HAP-1 (cell line): ENCODE results near the gene ZEB1.
"Not testable (repeated sequence)": the region's sequence is repeated elsewhere in the genome, so short reads cannot be mapped to it uniquely, and the experiment has no call there.

ENCODE experiments used
- DNase-seq, 2 experiments: peaks; one replicate each; pipeline ENCODE4 v3.0.0-alpha.2; 2016 to 2020; ENCODE audit warnings: low spot score in 2 of 2
- H3K27me3 ChIP-seq: fragments of 250-450 bp; sonication (Bioruptor Pico); 2 replicates; pipeline ENCODE4 v1.5.1; 2020; ENCODE audit warnings: low read depth, mild to moderate bottlenecking, moderate library complexity
- H3K36me3 ChIP-seq: fragments of 250-450 bp; sonication (Bioruptor Pico); replicated peaks from 2 replicates; pipeline ENCODE4 v1.5.1; 2020; ENCODE audit warnings: mild to moderate bottlenecking
- H3K4me1 ChIP-seq: fragments of 250-450 bp; sonication (Bioruptor Pico); 2 replicates; pipeline ENCODE4 v1.5.1; 2020; ENCODE audit warnings: mild to moderate bottlenecking
- H3K4me3 ChIP-seq: fragments of 250-450 bp; sonication (Bioruptor Pico); 2 replicates; pipeline ENCODE4 v1.5.1; 2020; ENCODE audit warnings: mild to moderate bottlenecking, moderate library complexity
- H3K9me3 ChIP-seq: fragments of 250-450 bp; sonication (Bioruptor Pico); 2 replicates; pipeline ENCODE4 v1.5.1; 2020; ENCODE audit warnings: mild to moderate bottlenecking, moderate library complexity
- in situ Hi-C: fragments of 300-500 bp; cut with MboI; formaldehyde crosslinking; loops from 3 replicates; pipeline ENCODE4 v1.14.3; 2020; ENCODE audit warnings: low sequenced_read_pairs, inconsistent platforms, mixed read lengths

The ZEB1 gene

GRCh38 chr10:31397852-31398251 is 78.8 kb downstream of the ZEB1 start:
- Histone ChIP-seq H3K9me3 (no peaks in the 10 kb centered on the region), H3K4me1 (peaks cover 6% of the 10 kb centered on the region; the same call in 1 of the 2 replicates), H3K4me3 (no peak overlapping the region), H3K27me3 (no peaks in the 10 kb centered on the region), H3K36me3 (no peaks in the 10 kb centered on the region)
- DNase-seq, result no peak
- in situ Hi-C loops, result no loop called here

GRCh38 chr10:31399171-31399570 is 80.2 kb downstream of the ZEB1 start:
- Histone ChIP-seq H3K9me3 (no peaks in the 10 kb centered on the region), H3K4me3 (no peak overlapping the region), H3K4me1 (peaks cover 6% of the 10 kb centered on the region; the same call in 1 of the 2 replicates), H3K36me3 (no peaks in the 10 kb centered on the region), H3K27me3 (no peaks in the 10 kb centered on the region)
- in situ Hi-C loops, result no loop called here
- DNase-seq, result no peak

GRCh38 chr10:31399631-31400030 is 80.6 kb downstream of the ZEB1 start:
- Histone ChIP-seq H3K4me1 (peaks cover 6% of the 10 kb centered on the region; the same call in 1 of the 2 replicates), H3K27me3 (no peaks in the 10 kb centered on the region), H3K36me3 (no peaks in the 10 kb centered on the region), H3K4me3 (no peak overlapping the region), H3K9me3 (no peaks in the 10 kb centered on the region)
- DNase-seq, result no peak
- in situ Hi-C loops, result no loop called here

GRCh38 chr10:31401287-31401686 is 82.3 kb downstream of the ZEB1 start:
- peaks cover 6% of the 10 kb centered on the region; the same call in 1 of the 2 replicates for H3K4me1 ChIP-seq
- peak; percentile 9 to 45 for DNase-seq
- no peaks in the 10 kb centered on the region for H3K36me3 ChIP-seq
- in situ Hi-C loops, result no loop called here
- no peaks in the 10 kb centered on the region for H3K9me3 ChIP-seq
- no peak overlapping the region for H3K4me3 ChIP-seq
- no peaks in the 10 kb centered on the region for H3K27me3 ChIP-seq

- H3K36me3 ChIP-seq, result no peaks in the 10 kb centered on the region
- H3K4me1 ChIP-seq, result peaks cover 6% of the 10 kb centered on the region; the same call in 1 of the 2 replicates
- no peak for DNase-seq
- no peaks in the 10 kb centered on the region for H3K9me3 ChIP-seq
- in situ Hi-C loops, result no loop called here
- H3K27me3 ChIP-seq, result no peaks in the 10 kb centered on the region
- no peak overlapping the region for H3K4me3 ChIP-seq
Measured at GRCh38 chr10:31404640-31405039, 85.6 kb downstream of the ZEB1 start.

GRCh38 chr10:31405829-31406228 is 86.8 kb downstream of the ZEB1 start:
- DNase-seq, H3K36me3 ChIP-seq, H3K27me3 ChIP-seq, H3K4me3 ChIP-seq, H3K9me3 ChIP-seq, H3K4me1 ChIP-seq, in situ Hi-C loops: not testable (repeated sequence)

- H3K27me3 ChIP-seq, in situ Hi-C loops, H3K4me3 ChIP-seq, DNase-seq, H3K4me1 ChIP-seq, H3K36me3 ChIP-seq, H3K9me3 ChIP-seq: not testable (repeated sequence)
Measured at GRCh38 chr10:31412397-31412796, 93.4 kb downstream of the ZEB1 start.

GRCh38 chr10:31413325-31413724 is 94.3 kb downstream of the ZEB1 start:
- no peak for DNase-seq
- in situ Hi-C loops, result no loop called here

GRCh38 chr10:31418481-31418880 is 99.5 kb downstream of the ZEB1 start:
- Histone ChIP-seq H3K4me3 (no peak overlapping the region), H3K36me3 (no peaks in the 10 kb centered on the region), H3K4me1 (no peaks in the 10 kb centered on the region), H3K27me3 (no peaks in the 10 kb centered on the region), H3K9me3 (no peaks in the 10 kb centered on the region)
- in situ Hi-C loops, result no loop called here
- no peak for DNase-seq

More at GRCh38 chr10:31413325-31413724, 94.3 kb downstream of the ZEB1 start:
- H3K4me3 ChIP-seq, result no peak overlapping the region
- no peaks in the 10 kb centered on the region for H3K9me3 ChIP-seq
- H3K27me3 ChIP-seq, result no peaks in the 10 kb centered on the region
- H3K36me3 ChIP-seq, result no peaks in the 10 kb centered on the region
- H3K4me1 ChIP-seq, result no peaks in the 10 kb centered on the region

- Histone ChIP-seq H3K9me3 (no peaks in the 10 kb centered on the region), H3K36me3 (no peaks in the 10 kb centered on the region), H3K4me3 (no peak overlapping the region), H3K4me1 (peaks cover 8% of the 10 kb centered on the region), H3K27me3 (no peaks in the 10 kb centered on the region)
- DNase-seq, result no peak
- in situ Hi-C loops, result no loop called here
Measured at GRCh38 chr10:31419394-31420063, 100.5 kb downstream of the ZEB1 start.

- no peak overlapping the region for H3K4me3 ChIP-seq
- H3K9me3 ChIP-seq, result no peaks in the 10 kb centered on the region
- peaks cover 12% of the 10 kb centered on the region for H3K4me1 ChIP-seq
- H3K27me3 ChIP-seq, result no peaks in the 10 kb centered on the region
- in situ Hi-C loops, result no loop called here
- no peak for DNase-seq
- H3K36me3 ChIP-seq, result no peaks in the 10 kb centered on the region
Measured at GRCh38 chr10:31421322-31421721, 102.3 kb downstream of the ZEB1 start.

- in situ Hi-C loops, result no loop called here
Measured at GRCh38 chr10:31422634-31423033, 103.6 kb downstream of the ZEB1 start.

GRCh38 chr10:31424473-31424872 is 105.5 kb downstream of the ZEB1 start:
- H3K9me3 ChIP-seq, result no peaks in the 10 kb centered on the region
- peaks cover 12% of the 10 kb centered on the region for H3K4me1 ChIP-seq
- H3K4me3 ChIP-seq, result no peak overlapping the region
- no peaks in the 10 kb centered on the region for H3K36me3 ChIP-seq
- in situ Hi-C loops, result no loop called here
- peak in 1 of 2 experiments; percentile 14 for DNase-seq
- no peaks in the 10 kb centered on the region for H3K27me3 ChIP-seq

More at GRCh38 chr10:31422634-31423033, 103.6 kb downstream of the ZEB1 start:
- Histone ChIP-seq H3K9me3 (no peaks in the 10 kb centered on the region), H3K4me3 (no peak overlapping the region), H3K4me1 (peaks cover 12% of the 10 kb centered on the region), H3K36me3 (no peaks in the 10 kb centered on the region), H3K27me3 (no peaks in the 10 kb centered on the region)
- DNase-seq, result no peak

- no peaks in the 10 kb centered on the region for H3K27me3 ChIP-seq
- H3K36me3 ChIP-seq, result no peaks in the 10 kb centered on the region
- no peak for DNase-seq
- in situ Hi-C loops, result no loop called here
- H3K4me3 ChIP-seq, result no peak overlapping the region
- H3K4me1 ChIP-seq, result peaks cover 12% of the 10 kb centered on the region
- no peaks in the 10 kb centered on the region for H3K9me3 ChIP-seq
Measured at GRCh38 chr10:31426401-31426800, 107.4 kb downstream of the ZEB1 start.

GRCh38 chr10:31427334-31427733 is 108.3 kb downstream of the ZEB1 start:
- H3K4me1 ChIP-seq, result peaks cover 12% of the 10 kb centered on the region
- H3K9me3 ChIP-seq, H3K4me3 ChIP-seq, H3K27me3 ChIP-seq, in situ Hi-C loops, H3K36me3 ChIP-seq, DNase-seq: not testable (repeated sequence)
